C4-2B (cell line): Measurements from ENCODE around the gene ENOX2.

ENCODE experiments used
- ZFX ChIP-seq: fragments of 450-650 bp; IDR thresholded peaks from 2 replicates; pipeline ENCODE4 v1.6.1; 2017
- TF ChIP-seq, protein P1 (sequence below): fragments of 450-650 bp; conservative IDR thresholded peaks from 2 replicates; pipeline ENCODE4 v1.5.1; 2017; ENCODE audit warnings: mild to moderate bottlenecking

GRCh38 chrX:130933358-130933757 is 30.3 kb upstream of the ENOX2 start:
- TF ChIP-seq, protein P1, sequence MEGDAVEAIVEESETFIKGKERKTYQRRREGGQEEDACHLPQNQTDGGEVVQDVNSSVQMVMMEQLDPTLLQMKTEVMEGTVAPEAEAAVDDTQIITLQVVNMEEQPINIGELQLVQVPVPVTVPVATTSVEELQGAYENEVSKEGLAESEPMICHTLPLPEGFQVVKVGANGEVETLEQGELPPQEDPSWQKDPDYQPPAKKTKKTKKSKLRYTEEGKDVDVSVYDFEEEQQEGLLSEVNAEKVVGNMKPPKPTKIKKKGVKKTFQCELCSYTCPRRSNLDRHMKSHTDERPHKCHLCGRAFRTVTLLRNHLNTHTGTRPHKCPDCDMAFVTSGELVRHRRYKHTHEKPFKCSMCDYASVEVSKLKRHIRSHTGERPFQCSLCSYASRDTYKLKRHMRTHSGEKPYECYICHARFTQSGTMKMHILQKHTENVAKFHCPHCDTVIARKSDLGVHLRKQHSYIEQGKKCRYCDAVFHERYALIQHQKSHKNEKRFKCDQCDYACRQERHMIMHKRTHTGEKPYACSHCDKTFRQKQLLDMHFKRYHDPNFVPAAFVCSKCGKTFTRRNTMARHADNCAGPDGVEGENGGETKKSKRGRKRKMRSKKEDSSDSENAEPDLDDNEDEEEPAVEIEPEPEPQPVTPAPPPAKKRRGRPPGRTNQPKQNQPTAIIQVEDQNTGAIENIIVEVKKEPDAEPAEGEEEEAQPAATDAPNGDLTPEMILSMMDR, result no peak
- no peak for TF ChIP-seq ZFX
